Osteoblast (primary cell): ENCODE data around the gene MATCAP1. TPM values are rescaled to one million over a fixed set of nuclear protein-coding genes. Genes with fewer than 3 reads are reported as not detected.

Experiments
- DNase-seq: peaks from one replicate; pipeline ENCODE4 v3.0.0; 2011; ENCODE audit warnings: low spot score, mixed read lengths; ENCODE audit not compliant: insufficient read length; ENCODE audit errors: missing footprints
- H2AFZ ChIP-seq: 2 replicates; pipeline ENCODE4 v1.6.0; 2011; ENCODE audit warnings: mild to moderate bottlenecking, low read length
- H3K27ac ChIP-seq: 2 replicates; pipeline ENCODE4 v1.5.1; 2011; ENCODE audit warnings: mild to moderate bottlenecking, low read depth, low read length, moderate library complexity
- H3K27me3 ChIP-seq: 2 replicates; pipeline ENCODE4 v1.6.0; 2012; ENCODE audit warnings: mild to moderate bottlenecking, control low read depth, inconsistent platforms, low read length, moderate library complexity; ENCODE audit not compliant: insufficient read depth
- H3K36me3 ChIP-seq: 2 replicates; pipeline ENCODE4 v1.5.1; 2011; ENCODE audit warnings: mild to moderate bottlenecking, low read length, control low read depth, moderate library complexity; ENCODE audit not compliant: insufficient read depth
- H3K4me1 ChIP-seq: 2 replicates; pipeline ENCODE4 v1.5.1; 2011; ENCODE audit warnings: mild to moderate bottlenecking, low read length, control low read depth, moderate library complexity; ENCODE audit not compliant: insufficient read depth
- H3K4me2 ChIP-seq: 2 replicates; pipeline ENCODE4 v1.6.0; 2011; ENCODE audit warnings: mild to moderate bottlenecking, low read length; ENCODE audit not compliant: insufficient read depth
- H3K4me3 ChIP-seq: fragments of 200-600 bp; sonication (generic); 3 replicates; pipeline ENCODE4 v1.5.1; 2012; ENCODE audit warnings: mild to moderate bottlenecking, low read length, inconsistent platforms; ENCODE audit not compliant: insufficient read depth
- H3K79me2 ChIP-seq: 2 replicates; pipeline ENCODE4 v1.6.0; 2012; ENCODE audit warnings: mild to moderate bottlenecking, low read length, control low read depth, inconsistent platforms; ENCODE audit not compliant: insufficient read depth
- H3K9me3 ChIP-seq: 2 replicates; pipeline ENCODE4 v1.5.1; 2011; ENCODE audit warnings: low read depth, low read length, control low read depth
- H4K20me1 ChIP-seq: 2 replicates; pipeline ENCODE4 v1.6.0; 2012; ENCODE audit warnings: mild to moderate bottlenecking, low read length, control low read depth; ENCODE audit not compliant: insufficient read depth
- total RNA-seq: library from RNA; depleted of rRNA; stranded (reverse); fragments of >200 nt; gene quantifications from 2 replicates; pipeline ENCODE4 v1.2.3, GENCODE V29; 2012
- TF ChIP-seq, protein P1 (sequence below): IDR thresholded peaks from 2 replicates; pipeline ENCODE4 v1.5.1; 2011; ENCODE audit warnings: mild to moderate bottlenecking, low read depth, low read length, moderate library complexity; ENCODE audit errors: extremely low read depth

The MATCAP1 gene
- total RNA-seq, 1 donor: 3.6 TPM

DNA sequence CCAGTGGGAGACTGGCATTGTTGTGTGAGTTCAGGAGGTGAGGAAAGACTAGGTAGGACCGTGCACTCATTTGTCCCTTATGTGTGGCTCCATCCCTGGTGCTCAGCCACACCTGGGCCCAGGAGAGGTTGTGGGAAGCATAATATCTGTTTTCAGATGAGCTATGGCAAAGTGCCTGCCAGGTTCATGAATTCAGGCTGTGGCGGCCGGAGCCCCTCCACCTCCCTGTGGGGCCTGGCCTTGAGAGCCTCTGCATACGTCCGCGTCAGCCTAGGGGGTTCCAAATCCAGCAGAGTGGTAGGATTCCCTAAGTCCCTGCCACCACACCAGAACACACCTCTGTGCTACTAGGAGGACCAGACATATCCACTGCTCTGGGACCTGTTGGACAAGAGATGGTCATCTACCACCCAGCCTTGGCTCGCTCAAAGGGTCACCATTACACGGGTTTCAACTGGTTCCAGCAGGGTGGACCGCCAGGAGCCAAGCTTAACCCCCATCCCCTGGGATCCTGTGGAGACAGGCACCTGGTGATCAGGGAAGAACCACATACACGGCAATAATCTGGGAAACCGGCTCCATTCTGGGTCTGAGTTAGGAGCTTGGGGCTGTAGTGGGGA is 35.0 kb downstream of the MATCAP1 start:
- H3K27ac ChIP-seq: no peak overlapping the region
- peaks cover 3% of the 10 kb centered on the region for H3K4me1 ChIP-seq
- TF ChIP-seq, protein P1, sequence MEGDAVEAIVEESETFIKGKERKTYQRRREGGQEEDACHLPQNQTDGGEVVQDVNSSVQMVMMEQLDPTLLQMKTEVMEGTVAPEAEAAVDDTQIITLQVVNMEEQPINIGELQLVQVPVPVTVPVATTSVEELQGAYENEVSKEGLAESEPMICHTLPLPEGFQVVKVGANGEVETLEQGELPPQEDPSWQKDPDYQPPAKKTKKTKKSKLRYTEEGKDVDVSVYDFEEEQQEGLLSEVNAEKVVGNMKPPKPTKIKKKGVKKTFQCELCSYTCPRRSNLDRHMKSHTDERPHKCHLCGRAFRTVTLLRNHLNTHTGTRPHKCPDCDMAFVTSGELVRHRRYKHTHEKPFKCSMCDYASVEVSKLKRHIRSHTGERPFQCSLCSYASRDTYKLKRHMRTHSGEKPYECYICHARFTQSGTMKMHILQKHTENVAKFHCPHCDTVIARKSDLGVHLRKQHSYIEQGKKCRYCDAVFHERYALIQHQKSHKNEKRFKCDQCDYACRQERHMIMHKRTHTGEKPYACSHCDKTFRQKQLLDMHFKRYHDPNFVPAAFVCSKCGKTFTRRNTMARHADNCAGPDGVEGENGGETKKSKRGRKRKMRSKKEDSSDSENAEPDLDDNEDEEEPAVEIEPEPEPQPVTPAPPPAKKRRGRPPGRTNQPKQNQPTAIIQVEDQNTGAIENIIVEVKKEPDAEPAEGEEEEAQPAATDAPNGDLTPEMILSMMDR: no peak
- peaks cover 12% of the 10 kb centered on the region for H4K20me1 ChIP-seq
- no peaks in the 10 kb centered on the region for H3K9me3 ChIP-seq
- peaks cover 9% of the 10 kb centered on the region for H3K79me2 ChIP-seq
- H3K36me3 ChIP-seq: peaks cover 50% of the 10 kb centered on the region
- H3K4me2 ChIP-seq: no peak overlapping the region
- peak; percentile 83 for DNase-seq
- H2AFZ ChIP-seq: no peak overlapping the region
- H3K27me3 ChIP-seq: no peaks in the 10 kb centered on the region
- no peak overlapping the region for H3K4me3 ChIP-seq

DNA sequence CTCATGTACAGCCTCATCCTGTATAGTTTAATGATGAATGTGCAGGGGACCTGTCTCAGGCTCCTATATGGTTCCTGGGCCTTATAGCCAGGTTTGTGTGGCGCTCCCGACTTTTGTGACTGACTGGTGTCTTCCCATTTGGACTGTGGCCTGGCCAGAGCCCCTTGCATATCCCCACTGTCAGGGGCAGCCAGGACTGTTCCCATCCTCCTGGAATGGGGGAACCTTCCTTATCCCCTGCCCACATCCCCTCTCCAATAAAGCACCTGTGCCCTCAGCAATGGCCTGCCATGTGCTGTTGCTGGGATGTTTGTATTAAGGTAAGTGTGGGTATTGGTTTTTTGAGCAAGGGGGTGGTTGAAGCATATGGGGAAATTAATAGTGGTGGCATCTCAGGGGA is 35.5 kb downstream of the MATCAP1 start:
- Histone ChIP-seq H3K9me3 (no peaks in the 10 kb centered on the region), H2AFZ (no peak overlapping the region), H3K27me3 (no peaks in the 10 kb centered on the region), H3K4me2 (no peak overlapping the region), H3K79me2 (peaks cover 9% of the 10 kb centered on the region), H3K4me3 (no peak overlapping the region), H4K20me1 (peaks cover 12% of the 10 kb centered on the region), H3K4me1 (peaks cover 3% of the 10 kb centered on the region), H3K36me3 (peaks cover 54% of the 10 kb centered on the region), H3K27ac (no peak overlapping the region)
- TF ChIP-seq, protein P1: no peak
- peak; percentile 75 for DNase-seq

DNA sequence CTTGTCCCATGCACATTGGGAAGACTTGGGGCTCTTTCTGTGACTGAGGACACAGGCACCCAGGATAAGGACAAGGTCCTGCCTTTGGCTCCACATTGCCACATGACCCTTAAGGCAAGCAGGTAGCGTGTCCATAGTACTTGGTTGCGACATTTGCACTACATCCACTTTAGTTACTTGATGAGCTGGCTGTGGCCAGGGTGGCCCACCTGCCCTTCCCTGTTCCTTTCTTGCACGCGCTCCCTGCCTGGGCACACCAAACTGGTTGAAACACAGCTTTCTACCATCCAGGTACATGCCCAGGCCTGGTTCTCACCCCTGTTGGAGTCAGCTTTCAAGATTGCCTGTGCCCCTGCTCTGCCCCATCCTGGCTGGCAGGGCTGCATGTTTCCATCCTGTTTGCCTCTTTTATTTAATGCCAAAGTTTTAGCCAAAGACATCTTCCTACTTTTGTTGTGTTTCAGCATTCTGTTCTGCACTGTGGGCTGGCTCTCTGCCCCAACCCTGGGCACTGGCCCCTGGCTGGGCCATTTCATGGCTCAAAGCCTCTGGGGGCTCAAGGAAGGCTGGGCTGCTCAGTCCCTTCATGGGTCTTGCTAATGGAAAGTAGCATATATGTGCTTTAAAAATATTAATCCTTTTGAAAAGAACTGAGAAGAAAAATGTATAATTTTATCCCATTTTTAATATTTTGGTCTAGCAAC is 36.2 kb downstream of the MATCAP1 start:
- Histone ChIP-seq H2AFZ (no peak overlapping the region), H3K9me3 (no peaks in the 10 kb centered on the region), H3K36me3 (peaks cover 58% of the 10 kb centered on the region), H3K4me1 (peaks cover 3% of the 10 kb centered on the region), H4K20me1 (peaks cover 13% of the 10 kb centered on the region), H3K4me3 (no peak overlapping the region), H3K4me2 (no peak overlapping the region), H3K27me3 (no peaks in the 10 kb centered on the region), H3K79me2 (peaks cover 9% of the 10 kb centered on the region), H3K27ac (no peak overlapping the region)
- TF ChIP-seq, protein P1: no peak
- peak; percentile 71 for DNase-seq

GRCh38 chr16:67146523-67147357 is 37.0 kb downstream of the MATCAP1 start:
- TF ChIP-seq, protein P1: peak; percentile 19
- H3K27ac ChIP-seq: no peak overlapping the region
- H3K4me1 ChIP-seq: peaks cover 3% of the 10 kb centered on the region
- H3K9me3 ChIP-seq: no peaks in the 10 kb centered on the region
- H3K36me3 ChIP-seq: peaks cover 66% of the 10 kb centered on the region
- no peaks in the 10 kb centered on the region for H3K27me3 ChIP-seq
- H2AFZ ChIP-seq: no peak overlapping the region
- H3K4me2 ChIP-seq: no peak overlapping the region
- H4K20me1 ChIP-seq: peaks cover 14% of the 10 kb centered on the region
- no peak overlapping the region for H3K4me3 ChIP-seq
- H3K79me2 ChIP-seq: peaks cover 9% of the 10 kb centered on the region
- peak; percentile 66 for DNase-seq
